GM23338 (cell line): Measurements from ENCODE around the gene OR2S2. TPM values are rescaled to one million over a fixed set of nuclear protein-coding genes. Genes with fewer than 3 reads are reported as not detected.

Experiments used
- ATAC-seq: fragments of 200-7000 bp; cut with Tn5 transposase; 3 replicates; pipeline ENCODE4 v1.9.1; 2020
- DNase-seq: peaks from one replicate; pipeline ENCODE4 v3.0.0-alpha.2; 2015; ENCODE audit warnings: low spot score
- H2AFZ ChIP-seq: fragments of 200-600 bp; sonication (generic); 2 replicates; pipeline ENCODE4 v1.8.0; 2016; ENCODE audit warnings: antibody characterized with exemption, mild to moderate bottlenecking, moderate library complexity
- H3F3A ChIP-seq: fragments of 200-600 bp; sonication (generic); replicated peaks from 2 replicates; pipeline ENCODE4 v1.8.0; 2017; ENCODE audit warnings: antibody characterized with exemption, mixed run types, low read depth
- H3K27ac ChIP-seq: fragments of 200-600 bp; sonication (generic); 2 replicates; pipeline ENCODE4 v1.6.1; 2016; ENCODE audit warnings: low read depth
- H3K27me3 ChIP-seq: fragments of 200-600 bp; sonication (generic); 2 replicates; pipeline ENCODE4 v1.8.0; 2016; ENCODE audit warnings: mild to moderate bottlenecking, mixed run types, moderate library complexity; ENCODE audit not compliant: insufficient read depth
- H3K36me3 ChIP-seq: fragments of 200-600 bp; sonication (generic); 2 replicates; pipeline ENCODE4 v1.8.0; 2016; ENCODE audit warnings: mild to moderate bottlenecking; ENCODE audit not compliant: insufficient read depth
- H3K4me1 ChIP-seq: fragments of 200-600 bp; sonication (generic); 2 replicates; pipeline ENCODE4 v1.8.0; 2016; ENCODE audit warnings: mild to moderate bottlenecking, moderate library complexity; ENCODE audit not compliant: insufficient read depth
- H3K4me2 ChIP-seq: fragments of 200-600 bp; sonication (generic); 2 replicates; pipeline ENCODE4 v1.7.1; 2017; ENCODE audit warnings: mixed run types
- H3K4me3 ChIP-seq: fragments of 200-600 bp; sonication (generic); 2 replicates; pipeline ENCODE4 v1.6.1; 2016; ENCODE audit warnings: mixed run types
- H3K79me2 ChIP-seq: fragments of 200-600 bp; sonication (generic); replicated peaks from 2 replicates; pipeline ENCODE4 v1.8.0; 2017; ENCODE audit warnings: mild to moderate bottlenecking; ENCODE audit not compliant: insufficient read depth
- H3K9me2 ChIP-seq: fragments of 200-600 bp; sonication (generic); 2 replicates; pipeline ENCODE4 v1.8.0; 2017; ENCODE audit not compliant: insufficient read depth
- H4K20me1 ChIP-seq: fragments of 200-600 bp; sonication (generic); replicated peaks from 2 replicates; pipeline ENCODE4 v1.8.0; 2017; ENCODE audit warnings: mild to moderate bottlenecking; ENCODE audit not compliant: insufficient read depth
- H3K27ac Mint-ChIP-seq: 2 replicates; pipeline ENCODE4 v1.8.0; 2020; ENCODE audit warnings: inconsistent platforms, mild to moderate bottlenecking, moderate library complexity, mixed read lengths
- H3K27me3 Mint-ChIP-seq: 3 replicates; pipeline ENCODE4 v1.8.0; 2022; ENCODE audit warnings: low read depth, mild to moderate bottlenecking, moderate library complexity, mixed read lengths, inconsistent platforms; ENCODE audit not compliant: insufficient read depth, poor library complexity
- H3K36me3 Mint-ChIP-seq: 3 replicates; pipeline ENCODE4 v1.8.0; 2021; ENCODE audit warnings: low read depth, mild to moderate bottlenecking, inconsistent platforms, moderate library complexity, mixed read lengths
- H3K4me1 Mint-ChIP-seq: 3 replicates; pipeline ENCODE4 v1.8.0; 2020; ENCODE audit warnings: mild to moderate bottlenecking, inconsistent platforms, mixed read lengths
- H3K4me3 Mint-ChIP-seq: 3 replicates; pipeline ENCODE4 v1.8.0; 2021; ENCODE audit warnings: moderate library complexity, mild to moderate bottlenecking, inconsistent platforms, mixed read lengths
- H3K9me3 Mint-ChIP-seq: 3 replicates; pipeline ENCODE4 v1.8.0; 2020; ENCODE audit warnings: moderate library complexity, mild to moderate bottlenecking, inconsistent platforms, mixed read lengths
- CREB1 ChIP-seq: fragments of 250-450 bp; sonication (Bioruptor Pico); IDR thresholded peaks from 2 replicates; pipeline ENCODE4 v1.5.0; 2020; ENCODE audit warnings: low read depth, mild to moderate bottlenecking, moderate library complexity
- EZH2 ChIP-seq: fragments of 200-600 bp; sonication (generic); IDR thresholded peaks from one replicate; pipeline ENCODE4 v1.8.0; 2017; ENCODE audit warnings: antibody characterized with exemption, mild to moderate bottlenecking, low read depth; ENCODE audit not compliant: unreplicated experiment
- EZH2phosphoT487 ChIP-seq: fragments of 200-600 bp; sonication (generic); IDR thresholded peaks from one replicate; pipeline ENCODE4 v1.8.1; 2018; ENCODE audit warnings: antibody characterized with exemption; ENCODE audit not compliant: unreplicated experiment
- ZNF331 ChIP-seq: fragments of 250-450 bp; sonication (Bioruptor Pico); IDR thresholded peaks from 2 replicates; pipeline ENCODE4 v1.5.0; 2020; ENCODE audit warnings: low read depth, mild to moderate bottlenecking, moderate library complexity
- polyA plus RNA-seq: library from polyadenylated mRNA; unstranded; fragments of >200 nt; fragmentation: Nextera tagmentation; extraction: Ambion mirVana; gene quantifications from 2 replicates; pipeline ENCODE4 v1.2.1, GENCODE V29; 2016
- total RNA-seq: library from RNA; depleted of rRNA; stranded (reverse); fragments of >200 nt; shearing (Covaris generic); gene quantifications from 2 replicates; pipeline ENCODE4 v1.2.3, GENCODE V29; 2014
- TF ChIP-seq, protein P1 (sequence below): fragments of 250-450 bp; sonication (Bioruptor Pico); IDR thresholded peaks from 2 replicates; pipeline ENCODE4 v1.5.0; 2020; ENCODE audit warnings: mild to moderate bottlenecking, moderate library complexity
- TF ChIP-seq, protein P2 (sequence below): IDR thresholded peaks from one replicate; pipeline ENCODE4 v1.6.1; 2018; ENCODE audit warnings: antibody characterized with exemption; ENCODE audit not compliant: unreplicated experiment

Gene OR2S2
- total and polyA plus RNA-seq, 2 experiments from 2014 or later, result not detected

DNA sequence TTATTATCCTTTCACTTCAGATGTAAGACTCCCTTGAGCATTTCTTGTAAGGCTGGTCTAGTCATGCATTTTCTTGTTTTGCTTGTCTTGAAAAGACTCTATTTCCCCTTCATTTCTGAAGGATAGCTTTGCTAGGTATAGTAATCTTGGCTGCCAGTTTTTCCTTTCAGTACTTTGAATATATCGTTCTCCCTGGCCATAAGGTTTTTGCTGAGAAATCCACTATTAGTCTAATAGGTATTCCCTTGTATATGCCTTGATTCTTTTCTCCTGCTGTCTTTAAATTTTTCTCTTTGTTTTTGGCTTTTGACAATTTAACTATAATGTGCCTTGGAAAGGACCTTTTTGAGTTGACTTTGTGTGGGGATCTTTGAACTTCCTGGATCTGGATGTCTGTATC is 16.8 kb upstream of the OR2S2 start (continued):
- TF ChIP-seq, protein P1, sequence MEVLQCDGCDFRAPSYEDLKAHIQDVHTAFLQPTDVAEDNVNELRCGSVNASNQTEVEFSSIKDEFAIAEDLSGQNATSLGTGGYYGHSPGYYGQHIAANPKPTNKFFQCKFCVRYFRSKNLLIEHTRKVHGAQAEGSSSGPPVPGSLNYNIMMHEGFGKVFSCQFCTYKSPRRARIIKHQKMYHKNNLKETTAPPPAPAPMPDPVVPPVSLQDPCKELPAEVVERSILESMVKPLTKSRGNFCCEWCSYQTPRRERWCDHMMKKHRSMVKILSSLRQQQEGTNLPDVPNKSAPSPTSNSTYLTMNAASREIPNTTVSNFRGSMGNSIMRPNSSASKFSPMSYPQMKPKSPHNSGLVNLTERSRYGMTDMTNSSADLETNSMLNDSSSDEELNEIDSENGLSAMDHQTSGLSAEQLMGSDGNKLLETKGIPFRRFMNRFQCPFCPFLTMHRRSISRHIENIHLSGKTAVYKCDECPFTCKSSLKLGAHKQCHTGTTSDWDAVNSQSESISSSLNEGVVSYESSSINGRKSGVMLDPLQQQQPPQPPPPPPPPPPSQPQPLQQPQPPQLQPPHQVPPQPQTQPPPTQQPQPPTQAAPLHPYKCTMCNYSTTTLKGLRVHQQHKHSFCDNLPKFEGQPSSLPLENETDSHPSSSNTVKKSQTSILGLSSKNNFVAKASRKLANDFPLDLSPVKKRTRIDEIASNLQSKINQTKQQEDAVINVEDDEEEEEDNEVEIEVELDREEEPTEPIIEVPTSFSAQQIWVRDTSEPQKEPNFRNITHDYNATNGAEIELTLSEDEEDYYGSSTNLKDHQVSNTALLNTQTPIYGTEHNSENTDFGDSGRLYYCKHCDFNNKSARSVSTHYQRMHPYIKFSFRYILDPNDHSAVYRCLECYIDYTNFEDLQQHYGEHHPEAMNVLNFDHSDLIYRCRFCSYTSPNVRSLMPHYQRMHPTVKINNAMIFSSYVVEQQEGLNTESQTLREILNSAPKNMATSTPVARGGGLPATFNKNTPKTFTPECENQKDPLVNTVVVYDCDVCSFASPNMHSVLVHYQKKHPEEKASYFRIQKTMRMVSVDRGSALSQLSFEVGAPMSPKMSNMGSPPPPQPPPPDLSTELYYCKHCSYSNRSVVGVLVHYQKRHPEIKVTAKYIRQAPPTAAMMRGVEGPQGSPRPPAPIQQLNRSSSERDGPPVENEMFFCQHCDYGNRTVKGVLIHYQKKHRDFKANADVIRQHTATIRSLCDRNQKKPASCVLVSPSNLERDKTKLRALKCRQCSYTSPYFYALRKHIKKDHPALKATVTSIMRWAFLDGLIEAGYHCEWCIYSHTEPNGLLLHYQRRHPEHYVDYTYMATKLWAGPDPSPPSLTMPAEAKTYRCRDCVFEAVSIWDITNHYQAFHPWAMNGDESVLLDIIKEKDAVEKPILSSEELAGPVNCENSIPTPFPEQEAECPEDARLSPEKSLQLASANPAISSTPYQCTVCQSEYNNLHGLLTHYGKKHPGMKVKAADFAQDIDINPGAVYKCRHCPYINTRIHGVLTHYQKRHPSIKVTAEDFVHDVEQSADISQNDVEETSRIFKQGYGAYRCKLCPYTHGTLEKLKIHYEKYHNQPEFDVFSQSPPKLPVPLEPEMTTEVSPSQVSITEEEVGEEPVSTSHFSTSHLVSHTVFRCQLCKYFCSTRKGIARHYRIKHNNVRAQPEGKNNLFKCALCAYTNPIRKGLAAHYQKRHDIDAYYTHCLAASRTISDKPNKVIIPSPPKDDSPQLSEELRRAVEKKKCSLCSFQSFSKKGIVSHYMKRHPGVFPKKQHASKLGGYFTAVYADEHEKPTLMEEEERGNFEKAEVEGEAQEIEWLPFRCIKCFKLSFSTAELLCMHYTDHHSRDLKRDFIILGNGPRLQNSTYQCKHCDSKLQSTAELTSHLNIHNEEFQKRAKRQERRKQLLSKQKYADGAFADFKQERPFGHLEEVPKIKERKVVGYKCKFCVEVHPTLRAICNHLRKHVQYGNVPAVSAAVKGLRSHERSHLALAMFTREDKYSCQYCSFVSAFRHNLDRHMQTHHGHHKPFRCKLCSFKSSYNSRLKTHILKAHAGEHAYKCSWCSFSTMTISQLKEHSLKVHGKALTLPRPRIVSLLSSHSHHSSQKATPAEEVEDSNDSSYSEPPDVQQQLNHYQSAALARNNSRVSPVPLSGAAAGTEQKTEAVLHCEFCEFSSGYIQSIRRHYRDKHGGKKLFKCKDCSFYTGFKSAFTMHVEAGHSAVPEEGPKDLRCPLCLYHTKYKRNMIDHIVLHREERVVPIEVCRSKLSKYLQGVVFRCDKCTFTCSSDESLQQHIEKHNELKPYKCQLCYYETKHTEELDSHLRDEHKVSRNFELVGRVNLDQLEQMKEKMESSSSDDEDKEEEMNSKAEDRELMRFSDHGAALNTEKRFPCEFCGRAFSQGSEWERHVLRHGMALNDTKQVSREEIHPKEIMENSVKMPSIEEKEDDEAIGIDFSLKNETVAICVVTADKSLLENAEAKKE (CRISPR knock-in tag), result no peak
- TF ChIP-seq CREB1 (CRISPR knock-in tag), result no peak

DNA sequence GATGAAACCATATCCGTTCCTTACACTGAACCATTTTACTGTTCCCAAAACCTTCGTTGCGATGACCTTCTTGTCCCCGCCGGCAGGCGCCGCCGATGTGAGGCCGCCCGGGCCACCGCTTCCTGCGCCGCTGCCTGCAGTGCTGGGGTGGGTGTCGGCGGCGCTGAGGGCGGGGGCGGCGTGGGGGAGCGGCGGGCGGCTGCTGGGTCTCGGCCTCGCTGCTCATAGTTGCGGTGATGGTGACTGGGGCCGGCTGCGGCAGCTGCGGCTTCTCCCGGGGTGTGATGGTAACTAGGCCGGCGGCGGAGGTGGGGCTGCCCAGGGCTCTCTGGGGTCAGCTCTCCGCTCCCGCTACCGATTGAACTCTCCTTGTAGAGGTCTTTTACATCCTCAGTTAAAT is 14.1 kb upstream of the OR2S2 start:
- H3K9me3 Mint-ChIP-seq, result peaks cover 12% of the 10 kb centered on the region; the same call in 2 of the 3 replicates
- Histone ChIP-seq H3K27me3 (peaks cover 27% of the 10 kb centered on the region), H3K4me1 (no peaks in the 10 kb centered on the region), H3K4me3 (peak overlapping the region; percentile 46), H3F3A (no peaks in the 10 kb centered on the region), H3K36me3 (no peaks in the 10 kb centered on the region), H4K20me1 (no peaks in the 10 kb centered on the region), H3K79me2 (no peaks in the 10 kb centered on the region), H3K4me2 (peak overlapping the region; percentile 70), H2AFZ (peak overlapping the region; percentile 66), H3K27ac (no peak overlapping the region), H3K9me2 (no peaks in the 10 kb centered on the region)
- peak overlapping the region; percentile 50 for H3K4me3 Mint-ChIP-seq
- H3K4me1 Mint-ChIP-seq, result peaks cover 11% of the 10 kb centered on the region; the same call in 2 of the 3 replicates
- ATAC-seq (peak; percentile 99), DNase-seq (peak; percentile 70)
- H3K36me3 Mint-ChIP-seq, result no peaks in the 10 kb centered on the region; the same call in 2 of the 3 replicates
- H3K27ac Mint-ChIP-seq, result no peak overlapping the region
- peaks cover 12% of the 10 kb centered on the region for H3K27me3 Mint-ChIP-seq
- TF ChIP-seq ZNF331 (CRISPR knock-in tag) (no peak), EZH2 (no peak), EZH2phosphoT487 (no peak)
- TF ChIP-seq, protein P2, sequence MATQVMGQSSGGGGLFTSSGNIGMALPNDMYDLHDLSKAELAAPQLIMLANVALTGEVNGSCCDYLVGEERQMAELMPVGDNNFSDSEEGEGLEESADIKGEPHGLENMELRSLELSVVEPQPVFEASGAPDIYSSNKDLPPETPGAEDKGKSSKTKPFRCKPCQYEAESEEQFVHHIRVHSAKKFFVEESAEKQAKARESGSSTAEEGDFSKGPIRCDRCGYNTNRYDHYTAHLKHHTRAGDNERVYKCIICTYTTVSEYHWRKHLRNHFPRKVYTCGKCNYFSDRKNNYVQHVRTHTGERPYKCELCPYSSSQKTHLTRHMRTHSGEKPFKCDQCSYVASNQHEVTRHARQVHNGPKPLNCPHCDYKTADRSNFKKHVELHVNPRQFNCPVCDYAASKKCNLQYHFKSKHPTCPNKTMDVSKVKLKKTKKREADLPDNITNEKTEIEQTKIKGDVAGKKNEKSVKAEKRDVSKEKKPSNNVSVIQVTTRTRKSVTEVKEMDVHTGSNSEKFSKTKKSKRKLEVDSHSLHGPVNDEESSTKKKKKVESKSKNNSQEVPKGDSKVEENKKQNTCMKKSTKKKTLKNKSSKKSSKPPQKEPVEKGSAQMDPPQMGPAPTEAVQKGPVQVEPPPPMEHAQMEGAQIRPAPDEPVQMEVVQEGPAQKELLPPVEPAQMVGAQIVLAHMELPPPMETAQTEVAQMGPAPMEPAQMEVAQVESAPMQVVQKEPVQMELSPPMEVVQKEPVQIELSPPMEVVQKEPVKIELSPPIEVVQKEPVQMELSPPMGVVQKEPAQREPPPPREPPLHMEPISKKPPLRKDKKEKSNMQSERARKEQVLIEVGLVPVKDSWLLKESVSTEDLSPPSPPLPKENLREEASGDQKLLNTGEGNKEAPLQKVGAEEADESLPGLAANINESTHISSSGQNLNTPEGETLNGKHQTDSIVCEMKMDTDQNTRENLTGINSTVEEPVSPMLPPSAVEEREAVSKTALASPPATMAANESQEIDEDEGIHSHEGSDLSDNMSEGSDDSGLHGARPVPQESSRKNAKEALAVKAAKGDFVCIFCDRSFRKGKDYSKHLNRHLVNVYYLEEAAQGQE, result no peak
